ENCODE results near the gene MIF. TPM values are rescaled to one million over a fixed set of nuclear protein-coding genes. Genes with fewer than 3 reads are reported as not detected.

Gene MIF
- total RNA-seq = 253 and 433 TPM in 2 replicates

GRCh38 chr22:23893945-23894709 is at the start of gene MIF:
Gene MIF, plus strand, starts transcription at chr22:23894383. Its CDS starts 92 bp downstream, at chr22:23894475.

GRCh38 chr22:23857606-23858483 is 36.3 kb upstream of the MIF start, which contains the start of gene SLC2A11:
Gene SLC2A11, plus strand, starts transcription at chr22:23857875. Its CDS starts 125 bp downstream, at chr22:23858000.

Other genes starting within 250 kb of the MIF start
- gene RGL4, start 203.4 kb upstream of the MIF start, total RNA-seq = under 0.01 TPM in 1 of 2 replicates, not detected in the other
- 1.6 and 2.0 TPM in 2 replicates for gene ZNF70, start 143.3 kb upstream of the MIF start, total RNA-seq
- gene VPREB3, start 140.0 kb upstream of the MIF start, total RNA-seq = not detected in 2 replicates
- gene C22orf15, start 131.4 kb upstream of the MIF start, total RNA-seq = 0.43 and 1.9 TPM in 2 replicates
- gene CHCHD10, start 126.4 kb upstream of the MIF start, total RNA-seq = 1.0 and 2.2 TPM in 2 replicates
- 5.0 and 12.5 TPM in 2 replicates for gene MMP11, start 121.5 kb upstream of the MIF start, total RNA-seq
- gene SMARCB1, start 107.4 kb upstream of the MIF start, total RNA-seq = 12.5 and 17.7 TPM in 2 replicates
- 0.16 and 0.43 TPM in 2 replicates for gene DERL3, start 55.4 kb upstream of the MIF start, total RNA-seq
- 9.6 and 10.3 TPM in 2 replicates for gene SLC2A11, start 36.5 kb upstream of the MIF start, total RNA-seq
- 1.4 and 3.2 TPM in 2 replicates for gene GSTT2B, start 66.8 kb downstream of the MIF start, total RNA-seq
- 2.7 and 4.1 TPM in 2 replicates for gene DDTL, start 72.5 kb downstream of the MIF start, total RNA-seq
- 115 and 116 TPM in 2 replicates for gene DDT, start 80.1 kb downstream of the MIF start, total RNA-seq
- 0.34 TPM in 1 of 2 replicates, not detected in the other for gene GSTT2, start 85.8 kb downstream of the MIF start, total RNA-seq
- gene GSTT4, start 111.1 kb downstream of the MIF start, total RNA-seq = not detected in 2 replicates
- gene CABIN1, start 116.9 kb downstream of the MIF start, total RNA-seq = 32.6 and 37.8 TPM in 2 replicates

All from bronchial smooth muscle cell (primary cell).